Panc1 (cell line): ENCODE results near the gene POLR2F. TPM values are rescaled to one million over a fixed set of nuclear protein-coding genes. Genes with fewer than 3 reads are reported as not detected.
A peak's percentile ranks its signal among the peaks of the same experiment; 100 is the strongest.

Source experiments
- ATAC-seq: fragments of 200-7000 bp; cut with Tn5 transposase; 2 replicates; pipeline ENCODE4 v1.9.1; 2020; ENCODE audit warnings: mild to moderate bottlenecking, moderate library complexity
- BruUV-seq: library from RNA; stranded (reverse); fragments of 400-500 nt; replicated peaks from 2 replicates; lab custom pipeline; 2021; lab: Mats Ljungman, UMichigan
- CTCF ChIA-PET: fragments of 300-600 bp; sonication (Branson Sonifier 250); formaldehyde crosslinking; loops from one replicate; lab custom pipeline; 2022; ENCODE audit warnings: antibody characterized with exemption; lab: Charles Lee
- POLR2A ChIA-PET: fragments of 300-600 bp; sonication (Branson Sonifier 250); formaldehyde crosslinking; loops from one replicate; lab custom pipeline; 2022; ENCODE audit warnings: antibody characterized with exemption; lab: Charles Lee
- DNase-seq: peaks from one replicate; pipeline ENCODE4 v3.0.0-alpha.2; 2010; ENCODE audit warnings: low read depth, low spot score
- H3K27ac ChIP-seq: 2 replicates; pipeline ENCODE4 v1.5.1; 2011; ENCODE audit warnings: mild to moderate bottlenecking, low read length, inconsistent platforms
- H3K27me3 ChIP-seq: fragments of 200-500 bp; sonication (Bioruptor generic); 2 replicates; pipeline ENCODE4 v1.6.0; 2014; ENCODE audit warnings: low read length, inconsistent platforms; ENCODE audit not compliant: control insufficient read depth, insufficient read depth
- H3K36me3 ChIP-seq: fragments of 200-500 bp; sonication (Bioruptor generic); 2 replicates; pipeline ENCODE4 v1.5.1; 2014; ENCODE audit warnings: inconsistent platforms, mild to moderate bottlenecking, low read length, moderate library complexity; ENCODE audit not compliant: control insufficient read depth, insufficient read depth
- H3K4me1 ChIP-seq: 2 replicates; pipeline ENCODE4 v1.5.1; 2011; ENCODE audit warnings: inconsistent platforms, mild to moderate bottlenecking, low read length, moderate library complexity; ENCODE audit not compliant: control insufficient read depth, insufficient read depth
- H3K4me3 ChIP-seq, 2 experiments: 2 replicates each; pipeline ENCODE4 v1.5.1; 2011 to 2012; ENCODE audit warnings: low read depth in 2 of 2, low read length in 2 of 2, mild to moderate bottlenecking in 2 of 2, inconsistent platforms in 1 of 2, moderate library complexity in 1 of 2
- H3K9me3 ChIP-seq: fragments of 200-500 bp; sonication (Bioruptor generic); 2 replicates; pipeline ENCODE4 v1.5.1; 2014; ENCODE audit warnings: low read depth, mild to moderate bottlenecking, inconsistent platforms, low read length, moderate library complexity; ENCODE audit not compliant: control insufficient read depth, insufficient read depth
- CTCF ChIP-seq: fragments of 450-650 bp; IDR thresholded peaks from 2 replicates; pipeline ENCODE4 v1.5.1; 2017; ENCODE audit warnings: mild to moderate bottlenecking
- POLR2AphosphoS5 ChIP-seq: IDR thresholded peaks from 2 replicates; pipeline ENCODE4 v1.6.1; 2012; ENCODE audit warnings: mild to moderate bottlenecking, low read depth, low read length, moderate library complexity
- SIN3A ChIP-seq: IDR thresholded peaks from 2 replicates; pipeline ENCODE4 v1.6.1; 2012; ENCODE audit warnings: low read depth, mild to moderate bottlenecking, low read length, moderate library complexity, borderline replicate concordance; ENCODE audit not compliant: insufficient read depth
- TCF7L2 ChIP-seq: IDR thresholded peaks from 2 replicates; pipeline ENCODE4 v1.6.1; 2011; ENCODE audit warnings: mild to moderate bottlenecking, low read depth, low read length, inconsistent platforms
- in situ Hi-C: cut with HindIII; loops from 2 replicates; pipeline ENCODE4 v1.10.0; 2016; ENCODE audit warnings: low sequenced_read_pairs, low pct_unique_long_range_greater_than_20kb
- intact Hi-C: fragments of 100-400 bp; cut with micrococcal nuclease; formaldehyde crosslinking; loops from one replicate; pipeline ENCODE4 v1.10.0; 2022; ENCODE audit not compliant: unreplicated experiment
- total RNA-seq: library from RNA; stranded (reverse); gene quantifications from one replicate; pipeline ENCODE4 v1.2.1, GENCODE V29; 2021; ENCODE audit not compliant: unreplicated experiment
- TF ChIP-seq, protein P1 (sequence below), 2 experiments: IDR thresholded peaks; 2 replicates each; pipeline ENCODE4 v1.6.1; 2011 to 2012; ENCODE audit warnings: low read depth in 2 of 2, control low read depth in 1 of 2, low read length in 1 of 2, mild to moderate bottlenecking in 1 of 2, moderate library complexity in 1 of 2; ENCODE audit not compliant: insufficient read depth in 1 of 2

Gene POLR2F
- total RNA-seq, 1 experiment from 2014 or later, result 89.7 TPM

DNA sequence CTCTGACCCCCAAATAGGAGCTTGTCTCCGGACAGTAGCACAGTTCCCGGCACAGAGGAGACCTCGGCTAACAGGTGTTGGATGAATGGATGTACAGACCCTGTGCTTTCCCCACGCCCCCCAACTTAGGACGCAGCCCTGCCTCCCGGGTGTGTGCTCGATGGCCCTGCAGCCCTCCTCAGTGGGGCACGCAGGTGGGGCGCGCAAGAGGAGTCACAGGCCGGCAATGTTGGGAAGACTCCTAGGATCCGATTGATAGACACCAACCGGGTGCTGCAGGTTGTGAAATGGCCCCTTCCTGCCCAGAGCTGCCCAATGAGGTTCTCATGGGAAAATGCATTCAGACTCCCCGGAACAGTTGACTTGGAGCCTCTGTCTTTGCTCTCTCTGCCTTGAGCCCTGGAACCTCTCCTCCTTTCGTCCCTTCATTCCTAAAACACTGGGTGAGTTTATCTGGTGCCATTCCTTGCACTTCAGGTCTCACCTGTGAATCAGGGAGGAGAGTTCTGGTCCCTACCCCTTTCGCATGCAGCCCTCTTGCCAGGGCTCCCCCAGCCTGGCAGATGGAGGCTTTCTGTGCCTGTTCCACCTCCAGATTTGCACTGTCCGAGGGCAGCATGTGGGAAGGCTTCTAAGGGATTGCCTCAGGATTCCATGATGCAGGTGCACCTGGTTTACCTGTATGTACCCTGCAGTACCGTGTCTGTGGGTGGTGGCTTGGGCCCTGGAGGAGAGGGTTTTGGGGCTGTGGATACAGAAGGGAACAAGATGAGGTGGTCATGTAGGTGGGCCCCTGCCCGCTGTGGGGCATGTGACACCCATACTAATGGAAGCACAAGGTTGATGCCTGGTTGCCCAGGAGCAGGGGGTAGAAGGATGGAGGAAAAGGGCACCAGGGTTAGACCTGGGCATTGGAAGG is 46.2 kb upstream of the POLR2F start:
- in situ Hi-C loops, result no loop called here
- CTCF ChIA-PET, result interaction anchor here (0.6 kb wide), 1 partner anchor 24 kb away, joined by 3 read pairs; no protein-coding TSS in a partner anchor
- H3K4me3 ChIP-seq, result peak overlapping the region; percentile 63 to 75
- DNase-seq (no peak), ATAC-seq (no peak)
- no peaks in the 10 kb centered on the region for H3K36me3 ChIP-seq
- no peaks in the 10 kb centered on the region for H3K27me3 ChIP-seq
- TF ChIP-seq TCF7L2, result no peak
- TF ChIP-seq CTCF, result no peak
- TF ChIP-seq SIN3A, result no peak
- TF ChIP-seq, protein P1, sequence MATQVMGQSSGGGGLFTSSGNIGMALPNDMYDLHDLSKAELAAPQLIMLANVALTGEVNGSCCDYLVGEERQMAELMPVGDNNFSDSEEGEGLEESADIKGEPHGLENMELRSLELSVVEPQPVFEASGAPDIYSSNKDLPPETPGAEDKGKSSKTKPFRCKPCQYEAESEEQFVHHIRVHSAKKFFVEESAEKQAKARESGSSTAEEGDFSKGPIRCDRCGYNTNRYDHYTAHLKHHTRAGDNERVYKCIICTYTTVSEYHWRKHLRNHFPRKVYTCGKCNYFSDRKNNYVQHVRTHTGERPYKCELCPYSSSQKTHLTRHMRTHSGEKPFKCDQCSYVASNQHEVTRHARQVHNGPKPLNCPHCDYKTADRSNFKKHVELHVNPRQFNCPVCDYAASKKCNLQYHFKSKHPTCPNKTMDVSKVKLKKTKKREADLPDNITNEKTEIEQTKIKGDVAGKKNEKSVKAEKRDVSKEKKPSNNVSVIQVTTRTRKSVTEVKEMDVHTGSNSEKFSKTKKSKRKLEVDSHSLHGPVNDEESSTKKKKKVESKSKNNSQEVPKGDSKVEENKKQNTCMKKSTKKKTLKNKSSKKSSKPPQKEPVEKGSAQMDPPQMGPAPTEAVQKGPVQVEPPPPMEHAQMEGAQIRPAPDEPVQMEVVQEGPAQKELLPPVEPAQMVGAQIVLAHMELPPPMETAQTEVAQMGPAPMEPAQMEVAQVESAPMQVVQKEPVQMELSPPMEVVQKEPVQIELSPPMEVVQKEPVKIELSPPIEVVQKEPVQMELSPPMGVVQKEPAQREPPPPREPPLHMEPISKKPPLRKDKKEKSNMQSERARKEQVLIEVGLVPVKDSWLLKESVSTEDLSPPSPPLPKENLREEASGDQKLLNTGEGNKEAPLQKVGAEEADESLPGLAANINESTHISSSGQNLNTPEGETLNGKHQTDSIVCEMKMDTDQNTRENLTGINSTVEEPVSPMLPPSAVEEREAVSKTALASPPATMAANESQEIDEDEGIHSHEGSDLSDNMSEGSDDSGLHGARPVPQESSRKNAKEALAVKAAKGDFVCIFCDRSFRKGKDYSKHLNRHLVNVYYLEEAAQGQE (IDR thresholded peaks at IDR 0.05; ENCODE audit: insufficient read depth in 1 of 2, low read depth in 2 of 2, low read length in 1 of 2), result no peak
- TF ChIP-seq POLR2AphosphoS5, result no peak
- peak overlapping the region; percentile 76 for H3K27ac ChIP-seq
- intact Hi-C loops, result no loop called here
- BruUV-seq, result TSS peak; percentile 55
- peaks cover 12% of the 10 kb centered on the region for H3K4me1 ChIP-seq
- no peaks in the 10 kb centered on the region for H3K9me3 ChIP-seq
- POLR2A ChIA-PET, result no interaction called here

DNA sequence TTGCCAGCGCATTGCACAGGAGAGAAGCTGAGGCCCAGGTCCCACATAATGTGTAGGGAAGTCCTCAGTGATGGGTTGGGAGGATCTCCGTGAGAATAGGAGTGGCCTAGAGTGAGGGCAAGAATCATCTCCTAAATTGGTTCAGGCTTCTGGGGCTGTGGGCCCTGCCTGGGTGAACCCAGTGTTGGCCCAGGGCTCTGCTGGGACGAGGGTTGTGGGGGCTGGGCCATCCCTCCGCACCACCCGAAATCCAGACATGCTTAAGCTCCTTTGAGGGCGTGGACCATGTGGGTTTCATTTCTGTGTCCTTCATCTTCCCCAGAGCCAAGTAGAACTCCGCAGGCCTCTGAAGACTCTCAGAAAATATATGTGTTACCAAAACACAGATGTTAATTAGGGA is 43.7 kb upstream of the POLR2F start:
- in situ Hi-C loops (no loop called here), intact Hi-C loops (no loop called here)
- Histone ChIP-seq H3K36me3 (no peaks in the 10 kb centered on the region), H3K4me1 (peaks cover 12% of the 10 kb centered on the region), H3K27ac (no peak overlapping the region), H3K27me3 (no peaks in the 10 kb centered on the region), H3K9me3 (no peaks in the 10 kb centered on the region), H3K4me3 (no peak overlapping the region)
- ChIA-PET CTCF (no interaction called here), POLR2A (no interaction called here)
- no peak for ATAC-seq
- no peak for DNase-seq
- BruUV-seq, result no TSS peak
- TF ChIP-seq POLR2AphosphoS5, result no peak
- TF ChIP-seq, protein P1 (IDR thresholded peaks at IDR 0.05; ENCODE audit: insufficient read depth in 1 of 2, low read depth in 2 of 2, low read length in 1 of 2), result no peak
- no peak for TF ChIP-seq TCF7L2
- no peak for TF ChIP-seq CTCF
- no peak for TF ChIP-seq SIN3A
